Effector CD4-positive, alpha-beta T cell (primary cell): Measurements from ENCODE around the gene CCDC146.
"Not testable (repeated sequence)": the region's sequence is repeated elsewhere in the genome, so short reads cannot be mapped to it uniquely, and the experiment has no call there.

Source experiments
- DNase-seq: peaks from one replicate; pipeline ENCODE4 v3.0.0-alpha.2; 2020

Gene CCDC146

GRCh38 chr7:77331938-77332695 lies 209.7 kb downstream of the CCDC146 start:
- no peak for DNase-seq

GRCh38 chr7:77334039-77334438 lies 211.6 kb downstream of the CCDC146 start:
- not testable (repeated sequence) for DNase-seq

DNA sequence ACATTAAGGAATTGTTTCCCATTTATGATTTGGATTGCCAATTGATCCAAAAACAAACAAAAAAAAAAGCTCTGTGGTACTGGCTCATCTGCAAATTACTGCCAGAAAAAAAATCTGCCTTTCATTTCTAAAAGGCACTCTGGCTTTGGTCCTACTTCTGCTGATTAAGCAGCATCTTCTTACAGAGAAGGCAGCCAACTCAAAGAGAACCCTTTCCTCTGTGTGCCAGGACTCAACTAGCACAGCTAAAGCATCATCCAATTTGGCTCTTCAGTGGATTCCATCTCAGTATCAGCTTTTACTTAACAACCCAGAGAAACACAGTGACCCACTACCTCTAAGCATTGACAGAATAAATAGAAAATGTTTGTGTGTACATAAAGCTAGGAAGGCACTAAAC lies 213.2 kb downstream of the CCDC146 start:
- DNase-seq: no peak

DNA sequence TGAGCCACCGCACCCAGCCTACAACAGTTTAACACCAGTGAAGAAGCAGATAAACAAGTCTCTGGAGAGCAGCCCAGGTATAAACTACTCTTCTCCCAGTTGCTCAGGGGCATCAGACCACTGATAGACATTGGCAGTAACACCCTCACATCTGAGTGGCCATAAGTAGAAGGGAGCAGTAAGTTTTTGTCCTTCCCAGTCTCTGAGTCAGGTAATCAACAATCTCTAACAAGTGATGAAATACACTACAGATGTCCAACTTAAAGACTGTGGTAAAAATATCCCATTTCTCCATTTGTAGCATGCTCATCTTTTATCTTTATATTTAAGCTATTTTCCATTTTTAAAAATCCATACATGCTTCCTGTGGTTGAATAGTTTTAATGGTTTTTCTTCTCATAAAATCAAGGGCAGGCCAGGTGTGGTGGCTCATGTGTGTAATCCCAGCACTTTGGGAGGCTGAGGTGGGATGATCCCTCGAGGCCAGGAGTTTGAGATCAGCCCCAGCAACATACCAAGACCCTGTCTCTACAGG lies 215.1 kb downstream of the CCDC146 start:
- DNase-seq: no peak

DNA sequence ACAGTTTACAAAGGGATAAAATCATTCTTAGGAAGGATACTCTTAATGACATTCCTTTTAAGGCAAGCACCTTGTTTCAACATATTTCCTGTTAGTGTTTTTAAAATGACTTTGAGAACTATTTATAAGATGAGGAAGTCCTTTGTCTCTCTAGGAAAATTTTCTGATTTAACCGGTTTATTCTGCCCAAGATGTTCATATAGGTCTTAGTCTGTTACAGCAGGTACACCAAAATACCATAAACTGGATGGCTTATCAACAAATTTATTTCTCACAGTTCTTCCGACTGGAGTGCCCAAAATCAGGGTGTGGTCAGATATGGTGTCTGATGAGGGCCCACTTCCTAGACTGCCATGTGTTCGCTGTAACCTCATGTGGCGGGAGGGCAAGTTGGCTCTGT lies 215.8 kb downstream of the CCDC146 start:
- no peak for DNase-seq

GRCh38 chr7:77338883-77339629 lies 216.6 kb downstream of the CCDC146 start:
- no peak for DNase-seq

GRCh38 chr7:77339726-77340125 lies 217.3 kb downstream of the CCDC146 start:
- DNase-seq: no peak
